HepG2 (cell line): ENCODE data around the gene HOXB4. TPM values are rescaled to one million over a fixed set of nuclear protein-coding genes. Genes with fewer than 3 reads are reported as not detected.

ENCODE experiments used
- ATM ChIP-seq: fragments of 450-650 bp; IDR thresholded peaks from 2 replicates; pipeline ENCODE4 v1.7.1; 2017; ENCODE audit warnings: mild to moderate bottlenecking, borderline replicate concordance
- GATAD1 ChIP-seq: IDR thresholded peaks from 2 replicates; pipeline ENCODE4 v1.6.1; 2016; ENCODE audit warnings: missing genetic modification reagents, missing compliant biosample characterization
- MTF2 ChIP-seq: sonication (generic); formaldehyde crosslinking; IDR thresholded peaks from 2 replicates; pipeline ENCODE4 v1.5.0; 2020; ENCODE audit warnings: missing genetic modification reagents, borderline replicate concordance
- NFE2L1 ChIP-seq: sonication (generic); formaldehyde crosslinking; IDR thresholded peaks from 2 replicates; pipeline ENCODE4 v1.4.0; 2020; ENCODE audit warnings: missing genetic modification reagents, mild to moderate bottlenecking, borderline replicate concordance
- NFYB ChIP-seq: sonication (generic); formaldehyde crosslinking; IDR thresholded peaks from 2 replicates; pipeline ENCODE4 v1.4.0; 2020; ENCODE audit warnings: missing genetic modification reagents
- PHB2 ChIP-seq: fragments of 450-650 bp; IDR thresholded peaks from 2 replicates; pipeline ENCODE4 v1.6.1; 2018; ENCODE audit not compliant: partially characterized antibody
- POLR2G ChIP-seq: fragments of 200-400 bp; formaldehyde crosslinking; IDR thresholded peaks from 2 replicates; pipeline ENCODE4 v1.6.1; 2018; ENCODE audit warnings: mild to moderate bottlenecking, low read depth, low read length, moderate library complexity
- SIX4 ChIP-seq: sonication (generic); formaldehyde crosslinking; IDR thresholded peaks from 2 replicates; pipeline ENCODE4 v1.4.0; 2020; ENCODE audit warnings: missing genetic modification reagents
- SP1 ChIP-seq, 2 experiments: fragments of 450-650 bp in 1 of 2; sonication (generic) in 1 of 2; formaldehyde crosslinking in 1 of 2; IDR thresholded peaks; 2 replicates each; pipeline versions ENCODE4 v1.4.0 to v1.6.1; 2016 to 2020; ENCODE audit warnings: missing genetic modification reagents in 1 of 2
- SRF ChIP-seq: IDR thresholded peaks from 2 replicates; pipeline ENCODE4 v1.6.1; 2011; ENCODE audit warnings: mild to moderate bottlenecking, low read depth, low read length, moderate library complexity
- XBP1 ChIP-seq: sonication (generic); formaldehyde crosslinking; IDR thresholded peaks from 2 replicates; pipeline ENCODE4 v1.5.0; 2020; ENCODE audit warnings: missing genetic modification reagents
- ZC3H13 ChIP-seq: sonication (generic); formaldehyde crosslinking; IDR thresholded peaks from 2 replicates; pipeline ENCODE4 v1.8.1; 2023; ENCODE audit warnings: mild to moderate bottlenecking, missing genetic modification reagents, moderate library complexity
- ZEB1 ChIP-seq: IDR thresholded peaks from 2 replicates; pipeline ENCODE4 v1.6.1; 2012; ENCODE audit warnings: mild to moderate bottlenecking, low read depth, inconsistent platforms; ENCODE audit not compliant: insufficient replicate concordance
- ZFP41 ChIP-seq: sonication (generic); formaldehyde crosslinking; IDR thresholded peaks from 2 replicates; pipeline ENCODE4 v1.4.0; 2020; ENCODE audit warnings: mild to moderate bottlenecking, missing genetic modification reagents, borderline replicate concordance
- ZNF121 ChIP-seq: sonication (generic); formaldehyde crosslinking; IDR thresholded peaks from 2 replicates; pipeline ENCODE4 v1.5.0; 2020; ENCODE audit warnings: mild to moderate bottlenecking, missing genetic modification reagents
- ZNF451 ChIP-seq: sonication (generic); formaldehyde crosslinking; IDR thresholded peaks from 2 replicates; pipeline ENCODE4 v1.5.0; 2020; ENCODE audit warnings: mild to moderate bottlenecking, missing genetic modification reagents
- ZSCAN29 ChIP-seq: sonication (generic); formaldehyde crosslinking; conservative IDR thresholded peaks from 2 replicates; pipeline ENCODE4 v1.4.0; 2020; ENCODE audit warnings: mild to moderate bottlenecking, missing genetic modification reagents
- polyA plus RNA-seq, 8 experiments: library from polyadenylated mRNA; depleted of rRNA in 3 of 8; stranded (reverse) in 7 of 8; unstranded in 1 of 8; fragments of >200 nt; fragmentation: Illumina TruSeq in 4 of 8; extraction: Trizol in 4 of 8; gene quantifications; 2 replicates each; pipeline versions ENCODE4 v1.2.1 to v1.2.3, GENCODE V29; 2011 to 2016; ENCODE audit warnings: low read depth in 4 of 8, missing spikeins in 1 of 8, mixed read lengths in 1 of 8; ENCODE audit not compliant: insufficient read depth in 1 of 8
- total RNA-seq, 5 experiments: library from RNA; depleted of rRNA; stranded (reverse); fragments of >200 nt; fragmentation: Illumina TruSeq; extraction: Trizol; gene quantifications; 2 replicates each; pipeline ENCODE4 v1.2.3, GENCODE V29; 2016; ENCODE audit warnings: low read depth in 1 of 5
- TF ChIP-seq, protein P1 (sequence below): sonication (generic); formaldehyde crosslinking; IDR thresholded peaks from 2 replicates; pipeline ENCODE4 v1.9.0; 2021; ENCODE audit warnings: missing genetic modification reagents, mild to moderate bottlenecking, borderline replicate concordance
- TF ChIP-seq, protein P2 (sequence below): sonication (generic); formaldehyde crosslinking; IDR thresholded peaks from 2 replicates; pipeline ENCODE4 v1.8.1; 2023; ENCODE audit warnings: mild to moderate bottlenecking, missing genetic modification reagents, borderline replicate concordance
- TF ChIP-seq, protein P3 (sequence below): sonication (generic); formaldehyde crosslinking; IDR thresholded peaks from 2 replicates; pipeline ENCODE4 v1.5.0; 2020; ENCODE audit warnings: missing genetic modification reagents
- TF ChIP-seq, protein P4 (sequence below): sonication (generic); formaldehyde crosslinking; IDR thresholded peaks from 2 replicates; pipeline ENCODE4 v1.8.0; 2022; ENCODE audit warnings: mild to moderate bottlenecking, missing genetic modification reagents; ENCODE audit not compliant: insufficient replicate concordance
- TF ChIP-seq, protein P5 (sequence below): sonication (generic); formaldehyde crosslinking; IDR thresholded peaks from 2 replicates; pipeline ENCODE4 v1.4.0; 2020; ENCODE audit warnings: missing genetic modification reagents

HOXB4 gene
- total and polyA plus RNA-seq, 2 of the 13 experiments (the other 11 are each of a cell fraction or from before 2014, with no cell fraction given), result not detected

DNA sequence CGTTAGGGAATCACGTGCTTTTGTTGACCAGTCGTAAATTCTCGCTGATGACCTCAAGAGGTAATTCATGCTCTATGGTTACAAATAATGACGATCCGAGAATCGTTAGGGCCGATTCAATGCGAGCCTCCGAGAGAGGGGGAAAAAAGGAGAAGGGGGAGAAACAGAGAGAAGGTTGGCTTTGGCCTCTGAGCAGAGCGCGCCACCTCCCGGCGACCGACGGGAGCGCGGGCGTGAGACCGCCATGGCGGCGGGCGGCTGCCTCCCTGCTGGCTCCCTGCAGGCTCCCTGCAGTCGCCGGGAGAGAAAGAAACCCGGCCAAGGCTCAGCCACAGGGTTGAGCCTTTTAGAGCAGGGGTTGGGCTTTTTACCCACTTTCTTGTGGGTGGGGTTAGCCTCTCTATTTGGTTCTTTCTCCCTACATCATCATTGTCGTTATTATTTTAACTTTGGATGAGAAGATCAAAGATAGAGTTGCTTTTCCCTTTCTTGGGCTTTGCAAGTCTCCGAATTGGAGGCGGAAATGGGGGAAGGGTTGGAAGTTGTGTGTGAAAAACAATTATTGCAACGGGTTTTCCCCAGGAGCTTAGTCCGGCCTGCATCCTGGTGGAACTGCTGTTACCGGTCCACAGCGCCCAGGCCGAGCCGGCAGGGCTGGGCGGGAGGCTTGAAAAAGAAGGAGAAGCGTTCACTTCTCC is 15.8 kb upstream of the HOXB4 start (continued):
- TF ChIP-seq, protein P1, sequence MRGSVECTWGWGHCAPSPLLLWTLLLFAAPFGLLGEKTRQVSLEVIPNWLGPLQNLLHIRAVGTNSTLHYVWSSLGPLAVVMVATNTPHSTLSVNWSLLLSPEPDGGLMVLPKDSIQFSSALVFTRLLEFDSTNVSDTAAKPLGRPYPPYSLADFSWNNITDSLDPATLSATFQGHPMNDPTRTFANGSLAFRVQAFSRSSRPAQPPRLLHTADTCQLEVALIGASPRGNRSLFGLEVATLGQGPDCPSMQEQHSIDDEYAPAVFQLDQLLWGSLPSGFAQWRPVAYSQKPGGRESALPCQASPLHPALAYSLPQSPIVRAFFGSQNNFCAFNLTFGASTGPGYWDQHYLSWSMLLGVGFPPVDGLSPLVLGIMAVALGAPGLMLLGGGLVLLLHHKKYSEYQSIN, result no peak
- TF ChIP-seq XBP1 (CRISPR knock-in tag) (no peak), ATM (no peak), POLR2G (no peak), ZFP41 (CRISPR knock-in tag) (no peak), NFYB (CRISPR knock-in tag) (no peak), GATAD1 (CRISPR knock-in tag) (no peak), ZC3H13 (CRISPR knock-in tag) (no peak), PHB2 (no peak), SIX4 (CRISPR knock-in tag) (no peak), ZSCAN29 (CRISPR knock-in tag) (no peak), ZEB1 (no peak), SRF (no peak), SP1 (IDR thresholded peaks at IDR 0.05) (no peak), SP1 (CRISPR knock-in tag; IDR thresholded peaks at IDR 0.05) (0 out of 2 replicates have a peak, but pooled peaks have one; percentile 24), MTF2 (peak; percentile 56; the same call in 1 of the 2 replicates), NFE2L1 (CRISPR knock-in tag) (no peak), ZNF121 (CRISPR knock-in tag) (no peak), ZNF451 (no peak)
- TF ChIP-seq, protein P2, sequence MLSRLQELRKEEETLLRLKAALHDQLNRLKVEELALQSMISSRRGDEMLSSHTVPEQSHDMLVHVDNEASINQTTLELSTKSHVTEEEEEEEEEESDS, result no peak
- TF ChIP-seq, protein P3, sequence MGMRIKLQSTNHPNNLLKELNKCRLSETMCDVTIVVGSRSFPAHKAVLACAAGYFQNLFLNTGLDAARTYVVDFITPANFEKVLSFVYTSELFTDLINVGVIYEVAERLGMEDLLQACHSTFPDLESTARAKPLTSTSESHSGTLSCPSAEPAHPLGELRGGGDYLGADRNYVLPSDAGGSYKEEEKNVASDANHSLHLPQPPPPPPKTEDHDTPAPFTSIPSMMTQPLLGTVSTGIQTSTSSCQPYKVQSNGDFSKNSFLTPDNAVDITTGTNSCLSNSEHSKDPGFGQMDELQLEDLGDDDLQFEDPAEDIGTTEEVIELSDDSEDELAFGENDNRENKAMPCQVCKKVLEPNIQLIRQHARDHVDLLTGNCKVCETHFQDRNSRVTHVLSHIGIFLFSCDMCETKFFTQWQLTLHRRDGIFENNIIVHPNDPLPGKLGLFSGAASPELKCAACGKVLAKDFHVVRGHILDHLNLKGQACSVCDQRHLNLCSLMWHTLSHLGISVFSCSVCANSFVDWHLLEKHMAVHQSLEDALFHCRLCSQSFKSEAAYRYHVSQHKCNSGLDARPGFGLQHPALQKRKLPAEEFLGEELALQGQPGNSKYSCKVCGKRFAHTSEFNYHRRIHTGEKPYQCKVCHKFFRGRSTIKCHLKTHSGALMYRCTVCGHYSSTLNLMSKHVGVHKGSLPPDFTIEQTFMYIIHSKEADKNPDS, result no peak
- TF ChIP-seq, protein P4, sequence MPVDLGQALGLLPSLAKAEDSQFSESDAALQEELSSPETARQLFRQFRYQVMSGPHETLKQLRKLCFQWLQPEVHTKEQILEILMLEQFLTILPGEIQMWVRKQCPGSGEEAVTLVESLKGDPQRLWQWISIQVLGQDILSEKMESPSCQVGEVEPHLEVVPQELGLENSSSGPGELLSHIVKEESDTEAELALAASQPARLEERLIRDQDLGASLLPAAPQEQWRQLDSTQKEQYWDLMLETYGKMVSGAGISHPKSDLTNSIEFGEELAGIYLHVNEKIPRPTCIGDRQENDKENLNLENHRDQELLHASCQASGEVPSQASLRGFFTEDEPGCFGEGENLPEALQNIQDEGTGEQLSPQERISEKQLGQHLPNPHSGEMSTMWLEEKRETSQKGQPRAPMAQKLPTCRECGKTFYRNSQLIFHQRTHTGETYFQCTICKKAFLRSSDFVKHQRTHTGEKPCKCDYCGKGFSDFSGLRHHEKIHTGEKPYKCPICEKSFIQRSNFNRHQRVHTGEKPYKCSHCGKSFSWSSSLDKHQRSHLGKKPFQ (CRISPR knock-in tag), result no peak
- TF ChIP-seq, protein P5, sequence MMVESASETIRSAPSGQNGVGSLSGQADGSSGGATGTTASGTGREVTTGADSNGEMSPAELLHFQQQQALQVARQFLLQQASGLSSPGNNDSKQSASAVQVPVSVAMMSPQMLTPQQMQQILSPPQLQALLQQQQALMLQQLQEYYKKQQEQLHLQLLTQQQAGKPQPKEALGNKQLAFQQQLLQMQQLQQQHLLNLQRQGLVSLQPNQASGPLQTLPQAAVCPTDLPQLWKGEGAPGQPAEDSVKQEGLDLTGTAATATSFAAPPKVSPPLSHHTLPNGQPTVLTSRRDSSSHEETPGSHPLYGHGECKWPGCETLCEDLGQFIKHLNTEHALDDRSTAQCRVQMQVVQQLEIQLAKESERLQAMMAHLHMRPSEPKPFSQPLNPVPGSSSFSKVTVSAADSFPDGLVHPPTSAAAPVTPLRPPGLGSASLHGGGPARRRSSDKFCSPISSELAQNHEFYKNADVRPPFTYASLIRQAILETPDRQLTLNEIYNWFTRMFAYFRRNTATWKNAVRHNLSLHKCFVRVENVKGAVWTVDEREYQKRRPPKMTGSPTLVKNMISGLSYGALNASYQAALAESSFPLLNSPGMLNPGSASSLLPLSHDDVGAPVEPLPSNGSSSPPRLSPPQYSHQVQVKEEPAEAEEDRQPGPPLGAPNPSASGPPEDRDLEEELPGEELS, result no peak
